Measurements from ENCODE around the gene SMAD6.

Gene SMAD6

DNA sequence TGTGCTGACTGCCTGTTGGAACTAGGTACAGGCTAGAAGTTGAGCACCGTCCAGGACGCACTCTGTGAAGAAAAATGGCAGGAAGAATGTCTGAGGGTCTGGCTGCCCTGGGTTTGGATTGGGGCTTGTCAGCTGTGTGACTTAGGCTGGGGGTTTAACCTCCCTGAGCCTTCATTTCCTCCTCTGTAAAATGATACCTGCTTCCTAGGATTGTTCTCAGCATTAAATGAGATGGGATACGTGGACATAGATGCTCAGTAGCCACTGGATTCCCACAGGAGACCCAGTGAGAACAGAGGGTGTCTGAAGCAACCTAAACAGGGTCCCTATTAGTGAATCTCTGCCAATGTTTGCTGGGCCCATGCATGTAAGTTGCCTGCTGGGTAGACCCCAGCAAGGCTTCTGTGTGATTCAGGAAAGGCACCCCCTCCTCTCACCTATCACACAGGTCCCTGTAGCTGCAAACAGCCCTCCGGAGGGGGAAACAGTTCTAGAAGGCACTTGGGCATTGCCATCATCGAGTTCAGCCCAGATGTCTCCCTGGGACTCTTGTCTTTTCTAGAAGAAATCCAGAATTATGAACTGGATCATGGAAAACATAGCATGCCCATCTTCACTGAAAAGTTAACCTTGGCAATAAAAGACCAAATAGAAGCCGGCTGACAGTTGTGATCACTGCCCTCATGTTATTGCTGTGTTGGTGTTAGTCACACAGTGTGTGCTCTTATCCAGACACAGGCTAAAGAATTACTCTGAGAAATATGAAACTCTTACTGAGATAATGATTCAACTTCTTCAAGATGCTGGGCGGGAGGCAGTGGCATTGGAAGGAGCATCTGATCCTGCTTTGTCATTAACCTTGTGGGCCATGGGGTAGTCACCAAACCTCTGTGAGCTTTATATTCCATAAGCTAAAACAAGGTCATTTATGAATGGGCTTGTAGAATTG lies 64.5 kb downstream of the SMAD6 start:
- FAIRE-seq (no peak), DNase-seq (ENCODE audit: extremely low spot score, insufficient read length, low read depth) (no peak)

DNA sequence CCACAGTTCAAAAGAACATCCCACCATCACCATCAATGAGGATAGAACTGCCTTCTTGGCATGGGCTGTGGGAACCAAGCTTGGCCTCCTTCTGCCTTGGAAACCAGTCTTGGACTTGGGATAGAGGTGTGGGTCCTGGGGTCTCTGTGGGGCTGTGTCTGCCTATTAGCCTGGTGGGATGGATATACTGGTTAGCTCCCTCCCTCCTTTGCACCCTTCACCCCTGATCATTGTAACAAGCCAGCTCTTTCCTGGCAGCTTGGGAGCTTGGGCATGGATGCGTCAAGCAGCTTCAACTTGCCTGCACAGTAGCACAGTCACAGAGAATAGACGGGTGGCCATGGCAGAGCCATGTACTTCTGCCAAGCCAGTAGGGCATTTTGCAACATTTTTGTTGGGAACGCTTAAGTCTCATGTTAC lies 65.2 kb downstream of the SMAD6 start:
- no peak for FAIRE-seq

DNA sequence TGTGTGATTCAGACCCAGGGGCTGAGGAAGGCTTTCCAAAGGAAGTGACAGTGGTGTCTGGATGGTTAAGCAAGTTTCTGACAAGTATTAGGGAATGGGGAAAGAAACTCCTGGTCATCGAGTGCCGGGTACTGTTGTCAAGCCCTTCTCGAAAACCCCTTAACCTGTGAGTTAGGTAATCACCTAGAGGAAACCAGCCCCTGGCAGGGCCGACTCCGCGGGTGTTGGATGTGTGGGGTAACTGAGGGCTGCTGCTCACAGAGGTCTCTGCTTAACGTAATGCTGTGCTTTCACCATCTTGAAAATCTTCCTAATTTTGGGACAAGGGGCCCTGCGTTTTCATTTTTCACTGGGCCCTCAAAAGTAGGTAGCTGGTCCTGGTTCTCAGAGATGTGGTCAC lies 67.0 kb downstream of the SMAD6 start:
- DNase-seq (ENCODE audit: extremely low spot score, insufficient read length, low read depth) (no peak), FAIRE-seq (no peak)

More for the DNA sequence above, 65.2 kb downstream of the SMAD6 start:
- DNase-seq (ENCODE audit: extremely low spot score, insufficient read length, low read depth), result no peak

DNA sequence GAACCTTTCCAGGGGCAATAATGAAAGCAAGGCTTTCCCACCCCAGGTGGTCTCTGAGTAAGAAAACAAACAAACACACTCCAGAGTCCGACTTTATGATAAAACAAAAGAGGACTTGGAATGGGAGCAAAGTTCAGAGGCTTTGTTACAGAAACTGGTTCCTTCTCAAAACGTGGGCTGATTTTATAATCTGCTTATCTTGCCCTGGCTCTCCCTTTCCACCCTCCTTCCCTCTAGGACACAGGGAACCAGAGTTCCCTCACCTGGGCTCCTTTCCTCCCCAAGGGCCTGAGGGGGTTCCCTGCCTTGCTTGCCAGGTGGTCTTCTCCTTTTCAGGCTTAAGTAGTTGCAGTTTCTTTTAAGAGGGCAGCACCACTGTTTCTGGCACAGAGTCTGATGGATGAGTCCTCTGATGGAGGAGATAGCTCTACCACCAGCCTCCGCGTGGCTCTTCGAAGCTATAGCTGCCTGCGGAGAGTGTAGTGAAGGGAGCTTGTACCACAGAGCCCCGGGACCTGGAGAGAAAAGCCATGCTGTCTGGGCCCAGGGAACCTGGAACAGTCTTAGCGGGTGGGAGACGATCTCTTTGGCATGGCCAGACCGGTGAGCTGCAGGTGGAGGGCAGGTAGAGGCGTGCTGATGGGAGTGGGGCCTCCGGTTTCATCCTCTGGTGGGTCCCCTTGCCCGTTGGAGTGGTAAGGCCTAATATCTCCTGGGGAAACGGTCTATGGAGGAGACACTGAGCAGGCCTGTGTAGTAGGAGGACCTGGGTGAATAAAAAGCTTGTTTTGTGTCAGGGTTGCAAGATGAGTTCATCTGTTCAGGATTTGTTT lies 68.7 kb downstream of the SMAD6 start:
- DNase-seq (ENCODE audit: extremely low spot score, insufficient read length, low read depth), result no peak

DNA sequence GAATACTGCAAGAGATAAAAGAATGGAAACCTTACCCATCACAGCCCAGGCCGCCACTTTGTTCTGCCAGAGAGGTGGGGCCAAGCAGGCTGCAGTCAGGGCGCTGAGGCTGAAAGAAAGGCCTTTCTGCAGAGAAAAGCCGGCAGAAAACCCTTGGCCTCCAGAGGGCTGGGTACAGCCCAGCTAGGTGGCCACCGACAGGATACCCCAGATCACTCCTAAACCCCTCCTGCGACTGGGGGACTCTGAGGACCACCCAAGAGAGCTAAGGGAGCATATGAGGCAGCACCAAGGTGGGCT lies 69.3 kb downstream of the SMAD6 start:
- no peak for DNase-seq (ENCODE audit: extremely low spot score, insufficient read length, low read depth)
- FAIRE-seq, result no peak

More for the DNA sequence above, 68.7 kb downstream of the SMAD6 start:
- no peak for FAIRE-seq

DNA sequence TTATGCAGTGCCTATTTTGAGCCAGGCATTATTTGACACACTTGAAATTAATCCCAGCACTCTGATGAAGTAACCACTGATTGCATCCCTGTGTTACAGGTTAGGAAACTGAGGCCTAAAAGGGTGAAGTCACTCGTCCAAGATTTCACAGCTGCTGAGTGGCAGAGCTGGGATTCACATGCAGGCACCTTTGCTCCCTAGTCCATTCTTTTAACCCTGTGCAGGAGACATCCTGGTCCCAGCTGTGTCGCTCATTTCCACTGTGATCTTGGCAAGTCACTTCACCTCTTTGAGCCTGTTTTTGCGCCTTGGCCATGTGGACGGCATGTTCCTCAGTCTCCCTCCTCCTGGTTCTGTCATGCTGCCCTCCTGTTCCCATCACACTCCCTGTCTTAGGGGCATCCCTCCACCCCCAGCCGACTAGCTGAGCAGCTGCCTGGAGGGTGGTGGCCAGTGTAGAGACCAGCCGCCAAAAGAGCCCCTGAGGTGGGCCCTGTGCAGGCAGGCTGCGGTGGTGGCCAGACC lies 70.6 kb downstream of the SMAD6 start:
- FAIRE-seq (no peak), DNase-seq (ENCODE audit: extremely low spot score, insufficient read length, low read depth) (no peak)

DNA sequence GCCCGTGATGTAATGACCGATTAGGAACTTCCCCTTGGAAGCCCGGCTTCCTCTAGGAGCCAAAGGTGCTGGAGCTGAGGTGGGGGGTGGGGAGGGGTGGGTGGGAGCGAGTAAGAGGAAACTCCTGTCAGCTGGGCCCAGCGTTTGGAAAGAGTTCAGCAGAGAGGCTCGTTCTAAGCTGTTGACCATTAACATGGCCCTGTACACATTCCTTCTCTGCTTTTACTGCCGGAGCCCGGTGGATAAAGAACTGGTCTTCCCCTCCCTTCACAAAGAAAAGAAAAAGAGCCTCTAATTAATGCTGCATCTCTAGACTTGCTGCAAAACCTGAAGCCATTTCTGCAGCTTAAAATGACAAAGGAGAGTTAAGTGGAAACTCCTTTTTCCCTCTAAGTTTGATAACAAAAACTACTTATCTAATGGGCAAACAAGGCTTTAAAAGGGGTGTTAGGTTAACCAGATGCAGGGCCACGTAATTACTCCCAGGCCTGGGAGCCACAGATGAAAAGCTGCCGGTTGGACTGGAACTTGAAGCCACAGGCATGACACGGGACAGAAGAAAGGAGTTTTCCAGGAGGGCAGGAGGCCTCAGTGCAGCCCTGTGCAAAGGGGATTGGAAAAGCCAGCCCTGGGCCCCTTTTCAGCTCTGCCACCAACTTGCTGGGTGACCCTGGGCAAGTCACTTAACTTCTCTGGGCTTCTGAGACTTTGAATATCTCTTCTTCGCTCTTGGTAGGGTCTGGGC lies 71.3 kb downstream of the SMAD6 start:
- no peak for FAIRE-seq
- DNase-seq (ENCODE audit: extremely low spot score, insufficient read length, low read depth), result no peak

DNA sequence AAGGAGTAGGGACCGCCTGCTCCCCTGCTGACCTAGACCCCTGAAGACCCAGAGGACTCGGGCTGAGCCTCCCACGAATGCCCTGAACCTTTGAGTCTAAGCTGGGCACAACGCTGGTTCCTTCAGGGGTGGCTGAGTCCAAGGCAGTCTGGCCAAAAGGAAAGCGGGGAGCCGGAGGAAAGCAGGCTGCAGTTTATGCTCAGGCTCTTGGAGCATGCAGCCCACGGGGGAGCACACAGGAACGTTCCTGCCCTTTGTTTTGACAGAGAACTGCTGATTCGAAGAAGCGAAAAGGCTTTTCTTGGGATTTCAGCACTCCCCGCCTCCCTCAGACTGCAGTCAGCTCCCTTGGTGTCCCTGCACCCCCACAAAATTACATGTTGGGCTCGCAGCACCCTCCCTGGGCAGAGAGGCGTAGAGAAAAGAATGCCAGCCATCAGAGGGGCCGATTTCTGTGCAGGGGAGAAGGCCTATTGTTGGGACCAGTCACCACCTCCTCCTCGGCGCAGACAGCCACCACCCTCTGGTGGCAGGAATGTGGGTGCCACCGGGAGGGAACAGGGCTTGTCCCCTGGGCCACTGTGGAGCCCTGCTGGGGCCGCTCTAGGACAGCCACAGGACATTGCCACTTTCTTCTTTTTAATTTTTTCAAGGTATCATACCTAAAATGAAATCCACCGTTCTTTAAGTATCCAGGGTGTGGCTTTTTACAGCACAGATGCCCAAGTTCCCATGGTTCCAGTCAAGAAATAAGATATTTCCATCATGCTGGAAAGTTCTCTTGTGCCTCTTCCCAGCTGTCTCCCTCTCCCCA lies 72.2 kb downstream of the SMAD6 start:
- peak; percentile 75 for DNase-seq (ENCODE audit: extremely low spot score, insufficient read length, low read depth)
- FAIRE-seq, result peak; percentile 53

DNA sequence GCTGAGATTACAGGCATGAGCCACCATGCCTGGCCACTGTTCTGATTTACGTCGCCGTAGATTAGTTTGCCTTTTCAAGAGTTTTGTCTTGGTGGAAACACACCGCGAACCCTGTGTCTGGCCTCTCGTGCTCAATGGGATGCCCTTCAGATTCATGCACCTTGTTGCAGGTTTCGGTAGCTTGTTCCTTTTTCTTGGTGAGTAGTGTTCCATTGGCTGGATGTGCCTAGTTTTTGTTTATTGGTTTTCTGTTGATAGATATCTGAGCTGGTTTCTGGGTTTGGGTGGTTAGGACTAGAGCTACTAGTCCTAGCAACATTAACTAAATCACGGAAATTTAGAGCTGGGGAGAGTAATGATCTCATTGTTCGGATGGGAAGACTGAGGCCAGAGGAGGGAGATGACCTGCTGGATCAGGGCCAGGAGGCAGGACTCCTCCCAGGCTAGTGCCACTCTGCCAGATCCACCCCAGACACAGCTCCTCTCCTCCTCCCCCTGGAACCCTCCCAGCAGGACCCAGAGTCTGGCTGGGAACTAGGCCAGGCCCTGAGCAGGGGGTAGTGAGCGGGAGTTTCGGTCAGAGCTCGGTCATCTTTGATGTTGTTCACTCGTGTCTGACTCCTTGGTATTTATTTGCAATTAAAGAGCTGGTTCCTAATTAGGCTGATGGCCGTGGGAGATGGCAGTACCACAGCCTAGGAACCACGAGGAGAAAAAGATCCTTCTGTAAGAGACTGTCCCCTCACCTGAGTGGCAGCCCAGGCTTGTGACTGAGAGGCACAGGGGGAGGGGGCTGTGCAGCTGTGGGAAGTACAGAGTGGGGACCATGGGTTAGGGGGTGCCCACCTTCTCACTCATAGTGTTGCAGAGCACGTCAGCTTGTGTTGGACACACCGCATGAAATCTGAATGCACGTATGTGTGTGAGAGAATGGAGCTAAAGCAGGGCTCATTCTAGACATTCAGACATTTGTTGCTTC lies 73.4 kb downstream of the SMAD6 start:
- no peak for FAIRE-seq
- no peak for DNase-seq (ENCODE audit: extremely low spot score, insufficient read length, low read depth)

DNA sequence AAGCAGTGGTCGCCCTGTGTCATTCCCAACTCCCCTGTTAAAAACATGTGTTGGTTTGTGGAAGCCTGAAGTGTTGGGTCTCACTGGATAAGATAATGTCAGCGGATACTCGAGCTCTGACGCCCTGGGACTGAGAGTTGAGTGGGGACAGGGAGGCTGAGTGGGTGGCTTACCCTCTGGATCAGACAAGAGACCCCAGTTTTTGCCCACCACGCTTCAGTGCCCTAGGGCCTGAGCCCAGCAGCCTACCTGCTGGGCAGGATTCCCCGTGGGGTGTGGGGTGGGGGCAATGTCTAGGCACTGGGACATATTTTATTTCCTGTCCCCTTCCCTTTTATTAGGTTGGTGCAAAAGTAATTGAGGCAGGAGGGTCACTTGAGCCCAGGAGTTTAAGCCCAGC lies 75.0 kb downstream of the SMAD6 start:
- FAIRE-seq (no peak), DNase-seq (ENCODE audit: extremely low spot score, insufficient read length, low read depth) (no peak)

DNA sequence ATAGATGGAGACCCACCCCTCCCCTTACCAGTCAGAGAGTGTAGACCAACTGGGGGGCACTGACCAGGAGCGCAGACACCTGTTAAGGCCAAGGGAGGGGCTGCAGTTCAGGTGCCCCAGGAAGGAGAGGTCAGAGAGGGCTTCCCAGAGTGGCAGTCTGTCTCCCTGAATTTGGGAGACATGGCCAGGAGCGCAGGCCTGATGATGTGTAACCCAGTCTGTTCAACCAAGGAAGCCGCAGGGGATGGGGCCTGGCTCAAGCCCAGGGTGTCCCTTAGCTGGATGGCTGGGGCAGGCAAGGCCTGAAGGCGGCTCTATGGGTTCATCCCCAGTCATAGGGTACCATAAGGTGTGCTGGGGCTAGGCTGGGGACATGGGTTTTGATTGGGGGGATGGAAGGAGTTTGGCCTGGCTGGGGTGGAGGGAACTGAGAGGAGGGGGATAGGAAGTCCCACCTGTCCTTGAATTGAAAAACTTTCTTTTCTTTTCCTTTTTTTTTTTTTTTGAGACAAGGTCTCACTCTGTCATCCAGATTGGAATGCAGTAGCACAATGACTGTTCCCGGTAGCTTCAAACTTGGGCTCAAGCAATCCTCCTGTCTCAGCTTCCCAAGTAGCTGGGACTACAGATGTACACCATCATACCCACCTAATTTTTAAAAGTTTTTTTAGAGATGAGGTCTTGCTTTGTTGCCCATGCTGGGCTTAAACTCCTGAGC lies 75.7 kb downstream of the SMAD6 start:
- DNase-seq (ENCODE audit: extremely low spot score, insufficient read length, low read depth), result no peak
- no peak for FAIRE-seq

DNA sequence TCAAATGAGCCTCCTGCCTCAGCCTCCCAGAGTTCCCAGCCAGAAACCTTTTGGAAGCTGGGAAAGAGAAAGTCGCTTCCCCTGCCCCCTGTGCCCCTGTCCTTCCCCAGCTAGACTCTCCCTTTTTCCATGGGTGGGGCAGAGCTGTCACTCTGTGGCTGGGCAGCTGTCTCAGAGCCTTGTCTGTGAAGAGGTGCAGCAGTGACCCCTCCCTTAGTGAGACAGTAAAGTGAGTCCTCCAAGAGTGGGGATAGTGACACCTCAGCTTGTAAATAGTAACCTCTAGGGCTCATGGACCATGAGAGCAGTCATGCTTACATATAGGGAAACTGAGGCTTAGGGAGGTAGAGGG lies 76.3 kb downstream of the SMAD6 start:
- no peak for DNase-seq (ENCODE audit: extremely low spot score, insufficient read length, low read depth)
- FAIRE-seq, result no peak

DNA sequence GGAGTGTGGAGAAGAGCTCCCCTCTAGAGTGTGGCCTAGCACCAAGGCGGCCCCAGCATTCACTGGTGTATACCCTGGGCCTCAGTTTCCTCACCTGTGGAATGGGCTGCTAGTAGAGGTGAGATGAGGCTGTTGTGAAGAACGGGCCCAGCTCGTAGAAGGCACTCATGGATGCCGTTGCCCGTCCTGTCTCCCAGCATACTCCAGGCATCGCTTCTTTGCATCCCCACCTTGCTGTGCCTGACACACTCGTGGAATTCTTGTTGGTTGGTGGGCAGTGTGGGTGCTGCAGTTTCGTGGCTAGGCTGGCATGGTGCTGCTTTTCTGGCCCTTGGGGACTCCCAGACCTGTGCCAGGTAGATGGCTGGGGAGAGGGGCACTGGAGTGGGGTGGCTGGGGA lies 76.7 kb downstream of the SMAD6 start:
- FAIRE-seq (no peak), DNase-seq (ENCODE audit: extremely low spot score, insufficient read length, low read depth) (no peak)

DNA sequence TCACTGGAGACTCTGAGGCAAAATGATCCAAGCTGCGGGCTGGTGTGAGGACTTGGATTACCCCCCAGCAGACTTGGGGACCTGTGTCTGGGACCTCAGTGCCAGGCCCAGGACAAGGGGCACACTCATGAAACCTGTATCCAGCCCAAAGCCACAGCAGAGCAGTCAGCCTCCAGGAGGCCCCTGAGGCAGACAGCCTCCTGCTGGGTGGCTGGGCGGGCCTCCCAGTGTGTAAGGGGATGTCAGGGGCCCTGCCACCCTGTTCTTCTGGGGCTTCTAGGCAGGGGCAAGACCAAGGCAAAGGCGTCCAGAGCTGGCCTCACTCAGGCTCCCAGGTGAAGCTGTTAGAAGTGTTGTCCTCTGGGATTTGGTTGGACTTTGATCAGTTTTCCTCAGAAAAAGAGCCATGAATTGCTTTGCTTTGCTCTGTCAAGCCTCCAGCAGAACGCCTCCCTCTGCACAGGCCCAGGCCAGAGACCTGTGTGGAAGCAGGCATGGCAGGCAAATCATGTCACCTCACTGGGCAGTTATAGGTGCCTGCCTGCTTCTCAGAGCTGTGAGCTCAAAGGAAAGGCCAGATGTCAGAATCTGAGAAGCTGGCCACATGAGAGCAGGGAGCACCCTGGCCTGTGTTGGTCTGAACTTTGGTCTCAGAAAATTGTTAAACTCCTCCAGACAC lies 77.4 kb downstream of the SMAD6 start:
- no peak for DNase-seq (ENCODE audit: extremely low spot score, insufficient read length, low read depth)
- no peak for FAIRE-seq

DNA sequence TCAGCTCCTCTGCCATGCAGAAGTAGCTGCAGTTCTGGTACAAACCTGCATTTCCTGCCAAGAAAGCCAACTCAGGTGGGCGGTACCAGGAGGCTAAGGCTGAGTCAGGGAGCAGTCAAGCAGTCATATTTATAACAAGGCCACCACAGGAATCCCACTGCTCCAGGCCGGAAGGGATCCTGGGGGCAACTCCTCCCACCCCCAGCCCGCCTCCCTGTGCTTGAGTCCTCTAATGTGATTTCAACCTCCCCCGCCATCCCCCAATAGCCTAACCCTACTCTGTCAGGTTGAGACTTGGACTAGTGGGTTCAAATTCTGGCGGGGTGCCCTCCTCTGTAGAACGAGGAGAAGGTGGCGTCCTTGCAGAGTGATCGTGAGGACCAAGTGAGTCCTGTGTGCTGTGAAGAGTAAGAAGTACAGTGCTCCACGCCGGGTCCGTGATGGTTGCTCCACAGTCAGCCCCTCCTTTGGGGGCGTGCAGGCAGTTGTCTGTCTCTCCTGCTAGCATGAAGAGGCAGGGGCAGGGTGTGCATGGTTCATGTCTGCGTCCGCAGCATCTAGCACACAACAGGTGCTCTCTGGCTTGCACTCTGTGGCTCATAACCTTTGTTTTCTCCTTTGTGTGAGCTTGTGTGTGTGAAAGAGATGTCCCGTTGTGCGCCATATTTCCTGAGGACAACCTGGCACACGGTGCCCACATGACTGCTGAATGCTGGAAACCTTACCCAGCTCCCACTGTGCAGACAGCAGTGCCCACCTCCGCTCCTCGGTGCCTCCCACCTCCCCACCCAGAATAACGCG lies 78.3 kb downstream of the SMAD6 start:
- FAIRE-seq (no peak), DNase-seq (ENCODE audit: extremely low spot score, insufficient read length, low read depth) (no peak)

DNA sequence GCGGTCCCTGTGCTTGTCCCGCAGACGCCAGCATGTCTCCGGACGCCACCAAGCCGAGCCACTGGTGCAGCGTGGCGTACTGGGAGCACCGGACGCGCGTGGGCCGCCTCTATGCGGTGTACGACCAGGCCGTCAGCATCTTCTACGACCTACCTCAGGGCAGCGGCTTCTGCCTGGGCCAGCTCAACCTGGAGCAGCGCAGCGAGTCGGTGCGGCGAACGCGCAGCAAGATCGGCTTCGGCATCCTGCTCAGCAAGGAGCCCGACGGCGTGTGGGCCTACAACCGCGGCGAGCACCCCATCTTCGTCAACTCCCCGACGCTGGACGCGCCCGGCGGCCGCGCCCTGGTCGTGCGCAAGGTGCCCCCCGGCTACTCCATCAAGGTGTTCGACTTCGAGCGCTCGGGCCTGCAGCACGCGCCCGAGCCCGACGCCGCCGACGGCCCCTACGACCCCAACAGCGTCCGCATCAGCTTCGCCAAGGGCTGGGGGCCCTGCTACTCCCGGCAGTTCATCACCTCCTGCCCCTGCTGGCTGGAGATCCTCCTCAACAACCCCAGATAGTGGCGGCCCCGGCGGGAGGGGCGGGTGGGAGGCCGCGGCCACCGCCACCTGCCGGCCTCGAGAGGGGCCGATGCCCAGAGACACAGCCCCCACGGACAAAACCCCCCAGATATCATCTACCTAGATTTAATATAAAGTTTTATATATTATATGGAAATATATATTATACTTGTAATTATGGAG lies 79.1 kb downstream of the SMAD6 start:
- DNase-seq (ENCODE audit: extremely low spot score, insufficient read length, low read depth), result no peak
- no peak for FAIRE-seq
